ENCODE results near the gene CCR8. TPM values are rescaled to one million over a fixed set of nuclear protein-coding genes. Genes with fewer than 3 reads are reported as not detected.

CCR8 gene
- total and polyA plus RNA-seq, 2 donors (not counting 1 experiment from before 2014, with no cell fraction given), result not detected

GRCh38 chr3:39315420-39315819 is 14.1 kb upstream of the CCR8 start:
- Mint-ChIP-seq H3K9me3 (ENCODE audit: insufficient read depth) (peaks cover 7% of the 10 kb centered on the region), H3K4me3 (no peak overlapping the region), H3K4me1 (no peaks in the 10 kb centered on the region), H3K27me3 (peaks cover 17% of the 10 kb centered on the region), H3K27ac (no peak overlapping the region)
- POLR2A ChIA-PET, result no interaction called here
- H3K4me3 ChIP-seq (ENCODE audit: control extremely low read depth in 1 of 5, extremely low read depth in 1 of 5, insufficient read depth in 1 of 5, low read depth in 2 of 5, low read length in 4 of 5), result no peak overlapping the region
- TF ChIP-seq EZH2 (IDR thresholded peaks at IDR 0.05; ENCODE audit: borderline replicate concordance, insufficient read depth, low read depth, low read length, poor library complexity, severe bottlenecking) (no peak), CTCF (IDR thresholded peaks at IDR 0.05) (no peak)
- no CpG with 5 or more reads among the region's 1 CpG for WGBS (ENCODE audit: insufficient coverage)
- no peaks in the 10 kb centered on the region for H3K36me3 ChIP-seq (replicated peaks in 1 of 2; ENCODE audit: control extremely low read depth in 1 of 2, control insufficient read depth in 1 of 2, extremely low read depth in 1 of 2, insufficient read depth in 2 of 2, low read length in 1 of 2)
- no peaks in the 10 kb centered on the region for H3K27me3 ChIP-seq (replicated peaks in 1 of 4; ENCODE audit: control extremely low read depth in 1 of 4, control insufficient read depth in 3 of 4, insufficient read depth in 4 of 4, low read length in 3 of 4)
- CTCF ChIA-PET, result interaction anchor here (0.8 kb wide), 1 partner anchor 26 kb away, joined by 4 read pairs; no protein-coding TSS in a partner anchor
- H4K20me1 ChIP-seq (ENCODE audit: control insufficient read depth, insufficient read depth, low read length, poor library complexity, severe bottlenecking), result no peaks in the 10 kb centered on the region
- H3K9ac ChIP-seq (ENCODE audit: low read length), result no peak overlapping the region
- intact Hi-C loops (cut with micrococcal nuclease), result no loop called here
- DNase-seq (no peak), ATAC-seq (ENCODE audit: low read depth) (no peak)
- H3K79me2 ChIP-seq (ENCODE audit: control insufficient read depth, insufficient read depth, low read length), result no peaks in the 10 kb centered on the region
- H2AFZ ChIP-seq (ENCODE audit: insufficient read depth, low read depth, low read length, poor library complexity, severe bottlenecking), result no peak overlapping the region
- no peak overlapping the region for H3K27ac ChIP-seq (ENCODE audit: low read length in 2 of 2)
- H3K4me2 ChIP-seq (replicated peaks; ENCODE audit: low read depth, low read length, poor library complexity, severe bottlenecking), result no peak overlapping the region
- H3K9me3 ChIP-seq (ENCODE audit: control extremely low read depth in 1 of 3, control insufficient read depth in 2 of 3, insufficient read depth in 1 of 3, low read length in 2 of 3), result peaks cover 0 to 11% (median 3%) of the 10 kb centered on the region in 3 donors
- H3K4me1 ChIP-seq (ENCODE audit: control insufficient read depth in 2 of 2, insufficient read depth in 2 of 2, low read length in 2 of 2), result no peaks in the 10 kb centered on the region

- CTCF ChIA-PET, result interaction anchor here (1.2 kb wide), 1 partner anchor 26 kb away, joined by 5 read pairs; no protein-coding TSS in a partner anchor
Observed at GRCh38 chr3:39317571-39318169, 11.8 kb upstream of the CCR8 start.

More at GRCh38 chr3:39317571-39318169, 11.8 kb upstream of the CCR8 start:
- ATAC-seq (ENCODE audit: low read depth) (no peak), DNase-seq (no peak)
- H3K36me3 ChIP-seq (replicated peaks in 1 of 2; ENCODE audit: control extremely low read depth in 1 of 2, control insufficient read depth in 1 of 2, extremely low read depth in 1 of 2, insufficient read depth in 2 of 2, low read length in 1 of 2), result no peaks in the 10 kb centered on the region
- TF ChIP-seq CTCF (IDR thresholded peaks at IDR 0.05) (no peak), EZH2 (IDR thresholded peaks at IDR 0.05; ENCODE audit: borderline replicate concordance, insufficient read depth, low read depth, low read length, poor library complexity, severe bottlenecking) (no peak)
- H3K4me2 ChIP-seq (replicated peaks; ENCODE audit: low read depth, low read length, poor library complexity, severe bottlenecking), result no peak overlapping the region
- Mint-ChIP-seq H3K4me3 (no peak overlapping the region), H3K27ac (no peak overlapping the region), H3K27me3 (peaks cover 22% of the 10 kb centered on the region), H3K4me1 (no peaks in the 10 kb centered on the region), H3K9me3 (ENCODE audit: insufficient read depth) (peaks cover 7% of the 10 kb centered on the region)
- no peaks in the 10 kb centered on the region for H4K20me1 ChIP-seq (ENCODE audit: control insufficient read depth, insufficient read depth, low read length, poor library complexity, severe bottlenecking)
- no peak overlapping the region for H3K9ac ChIP-seq (ENCODE audit: low read length)
- no peaks in the 10 kb centered on the region for H3K27me3 ChIP-seq (replicated peaks in 1 of 4; ENCODE audit: control extremely low read depth in 1 of 4, control insufficient read depth in 3 of 4, insufficient read depth in 4 of 4, low read length in 3 of 4)
- H3K9me3 ChIP-seq (ENCODE audit: control extremely low read depth in 1 of 3, control insufficient read depth in 2 of 3, insufficient read depth in 1 of 3, low read length in 2 of 3), result peaks cover 0 to 11% (median 3%) of the 10 kb centered on the region in 3 donors
- H3K27ac ChIP-seq (ENCODE audit: low read length in 2 of 2), result no peak overlapping the region
- no peaks in the 10 kb centered on the region for H3K79me2 ChIP-seq (ENCODE audit: control insufficient read depth, insufficient read depth, low read length)
- intact Hi-C loops (cut with micrococcal nuclease), result no loop called here
- no CpG with 5 or more reads among the region's 2 CpGs for WGBS (ENCODE audit: insufficient coverage)
- H2AFZ ChIP-seq (ENCODE audit: insufficient read depth, low read depth, low read length, poor library complexity, severe bottlenecking), result no peak overlapping the region
- no peak overlapping the region for H3K4me3 ChIP-seq (ENCODE audit: control extremely low read depth in 1 of 5, extremely low read depth in 1 of 5, insufficient read depth in 1 of 5, low read depth in 2 of 5, low read length in 4 of 5)
- POLR2A ChIA-PET, result no interaction called here
- H3K4me1 ChIP-seq (ENCODE audit: control insufficient read depth in 2 of 2, insufficient read depth in 2 of 2, low read length in 2 of 2), result no peaks in the 10 kb centered on the region

All from B cell (primary cell).